GM21528 (cell line): Measurements from ENCODE around the gene FARSB.

Source experiments
- ATAC-seq: cut with Tn5 transposase; IDR thresholded peaks from one replicate; pipeline ENCODE4 v1.9.1; 2021; ENCODE audit warnings: mild to moderate bottlenecking, moderate library complexity; ENCODE audit not compliant: unreplicated experiment, low FRiP score

The FARSB gene

GRCh38 chr2:222668494-222669154, 12.7 kb upstream of the FARSB start:
- ATAC-seq: no peak

GRCh38 chr2:222663479-222663878, 7.6 kb upstream of the FARSB start:
- no peak for ATAC-seq

GRCh38 chr2:222656526-222657446, 894 bp upstream of the FARSB start:
- peak; percentile 18 for ATAC-seq

GRCh38 chr2:222653280-222653679, 2.6 kb downstream of the FARSB start:
- ATAC-seq: no peak

- ATAC-seq: no peak
Observed at GRCh38 chr2:222652491-222653255, 3.2 kb downstream of the FARSB start.

GRCh38 chr2:222651718-222652418, 4.0 kb downstream of the FARSB start:
- ATAC-seq: no peak

GRCh38 chr2:222649801-222650200, 6.1 kb downstream of the FARSB start:
- ATAC-seq: no peak

GRCh38 chr2:222646008-222646407, 9.9 kb downstream of the FARSB start:
- no peak for ATAC-seq

GRCh38 chr2:222643134-222643533, 12.8 kb downstream of the FARSB start:
- ATAC-seq: no peak

GRCh38 chr2:222641336-222641735, 14.6 kb downstream of the FARSB start:
- no peak for ATAC-seq

- ATAC-seq: no peak
Observed at GRCh38 chr2:222637067-222637466, 18.8 kb downstream of the FARSB start.

- no peak for ATAC-seq
Observed at GRCh38 chr2:222635295-222635694, 20.6 kb downstream of the FARSB start.

- ATAC-seq: no peak
Observed at GRCh38 chr2:222627764-222628163, 28.1 kb downstream of the FARSB start.

GRCh38 chr2:222623756-222624309, 32.1 kb downstream of the FARSB start:
- ATAC-seq: no peak

GRCh38 chr2:222622910-222623309, 33.0 kb downstream of the FARSB start:
- no peak for ATAC-seq

- ATAC-seq: no peak
Observed at GRCh38 chr2:222621893-222622292, 34.0 kb downstream of the FARSB start.

- no peak for ATAC-seq
Observed at GRCh38 chr2:222615320-222615719, 40.6 kb downstream of the FARSB start.

- ATAC-seq: peak; percentile 74
Observed at GRCh38 chr2:222613715-222614331, 42.1 kb downstream of the FARSB start.

GRCh38 chr2:222611684-222612083, 44.2 kb downstream of the FARSB start:
- no peak for ATAC-seq

- ATAC-seq: no peak
Observed at GRCh38 chr2:222610746-222611145, 45.1 kb downstream of the FARSB start.
